Esophagus muscularis mucosa (tissue), 4 donors: ENCODE measurements around the gene POLR3GL. TPM values are rescaled to one million over a fixed set of nuclear protein-coding genes. Genes with fewer than 3 reads are reported as not detected.

ENCODE experiments used
- DNase-seq: peaks from one replicate; pipeline ENCODE4 v3.0.0-alpha.2; 2017; ENCODE audit errors: extremely low spot score
- H3K27ac ChIP-seq, 4 donors: fragments of 200-600 bp; sonication (generic); replicated peaks in 1 of 4; 1 replicate in 3 of 4; 2 replicates in 1 of 4; pipeline ENCODE4 v1.5.1; 2016 to 2019; ENCODE audit warnings: mild to moderate bottlenecking in 1 of 4
- H3K27me3 ChIP-seq, 4 donors: fragments of 200-600 bp; sonication (generic); one replicate each; pipeline versions ENCODE4 v1.5.1 to v1.6.0; 2016 to 2019
- H3K36me3 ChIP-seq, 4 donors: fragments of 200-600 bp; sonication (generic); one replicate each; pipeline ENCODE4 v1.5.1; 2016 to 2019
- H3K4me1 ChIP-seq, 4 donors: fragments of 200-600 bp; sonication (generic); one replicate each; pipeline ENCODE4 v1.5.1; 2016 to 2019
- H3K4me3 ChIP-seq, 4 donors: fragments of 200-600 bp; sonication (generic); 1 replicate in 2 of 4; 2 replicates in 2 of 4; pipeline ENCODE4 v1.5.1; 2016 to 2019; ENCODE audit warnings: mild to moderate bottlenecking in 4 of 4, moderate library complexity in 1 of 4
- H3K9me3 ChIP-seq, 4 donors: fragments of 200-600 bp; sonication (generic); 1 replicate in 3 of 4; 2 replicates in 1 of 4; pipeline ENCODE4 v1.5.1; 2016 to 2019
- EP300 ChIP-seq: sonication (generic); formaldehyde crosslinking; IDR thresholded peaks from one replicate; pipeline ENCODE4 v1.6.1; 2017; ENCODE audit warnings: antibody characterized with exemption
- POLR2A ChIP-seq: fragments of 450-650 bp; IDR thresholded peaks from one replicate; pipeline ENCODE4 v1.6.1; 2017; ENCODE audit warnings: antibody characterized with exemption, moderate library complexity, mild to moderate bottlenecking, low read depth
- POLR2AphosphoS5 ChIP-seq, 2 donors: sonication (generic); formaldehyde crosslinking; IDR thresholded peaks; one replicate each; pipeline ENCODE4 v1.6.1; 2017; ENCODE audit warnings: antibody characterized with exemption in 2 of 2
- WGBS: methylation state at CpG from one replicate; pipeline ENCODE4 v1.1.5; 2018; 5-methylcytosine and 5-hydroxymethylcytosine counted together
- intact Hi-C: fragments of 100-400 bp; cut with DNase I; formaldehyde crosslinking; loops from one replicate; pipeline ENCODE4 v1.15.1; 2023
- total RNA-seq, 4 donors: library from RNA; depleted of rRNA; stranded (reverse); fragments of >200 nt; gene quantifications; one replicate each; pipeline versions ENCODE4 v1.1.0 to v1.2.1, GENCODE V29; 2016
- TF ChIP-seq, protein P1 (sequence below), 3 experiments: fragments of 200-600 bp in 2 of 3; fragments of 450-650 bp in 1 of 3; sonication (generic) in 2 of 3; IDR thresholded peaks; one replicate each; pipeline ENCODE4 v1.5.1; 2017 to 2019; ENCODE audit warnings: antibody characterized with exemption in 3 of 3, mild to moderate bottlenecking in 2 of 3, moderate library complexity in 1 of 3

POLR3GL gene
- total RNA-seq, 4 donors from 2014 or later, result 29.0 to 41.5 (median 35.5) TPM

DNA sequence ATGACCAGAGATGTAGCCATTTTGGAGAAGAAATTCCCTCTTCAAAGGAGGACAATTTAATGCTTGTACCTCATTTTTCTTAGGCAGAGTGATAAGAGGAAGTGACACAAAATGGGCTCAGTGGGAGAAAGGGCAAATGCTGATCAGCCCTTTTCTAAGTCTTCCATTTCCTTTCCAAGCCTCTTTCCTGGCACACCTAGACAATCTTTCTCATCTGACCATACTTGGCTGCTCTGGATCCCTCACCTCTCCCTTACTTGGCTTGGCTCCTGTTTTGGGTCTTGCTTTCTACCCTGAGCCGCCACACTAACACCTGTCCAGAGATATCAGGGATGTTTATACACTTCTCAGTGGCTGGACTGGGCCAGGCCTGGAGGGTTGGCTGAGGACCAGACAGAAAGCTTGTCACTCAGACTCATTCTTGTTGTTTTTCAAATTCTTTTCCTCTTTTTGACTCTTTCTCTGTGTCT lies 18.8 kb downstream of the POLR3GL start:
- intact Hi-C loops, result loop anchor here (2.0 kb wide), 1 partner anchor 16 kb away; no protein-coding TSS in a partner anchor
- TF ChIP-seq, protein P1, sequence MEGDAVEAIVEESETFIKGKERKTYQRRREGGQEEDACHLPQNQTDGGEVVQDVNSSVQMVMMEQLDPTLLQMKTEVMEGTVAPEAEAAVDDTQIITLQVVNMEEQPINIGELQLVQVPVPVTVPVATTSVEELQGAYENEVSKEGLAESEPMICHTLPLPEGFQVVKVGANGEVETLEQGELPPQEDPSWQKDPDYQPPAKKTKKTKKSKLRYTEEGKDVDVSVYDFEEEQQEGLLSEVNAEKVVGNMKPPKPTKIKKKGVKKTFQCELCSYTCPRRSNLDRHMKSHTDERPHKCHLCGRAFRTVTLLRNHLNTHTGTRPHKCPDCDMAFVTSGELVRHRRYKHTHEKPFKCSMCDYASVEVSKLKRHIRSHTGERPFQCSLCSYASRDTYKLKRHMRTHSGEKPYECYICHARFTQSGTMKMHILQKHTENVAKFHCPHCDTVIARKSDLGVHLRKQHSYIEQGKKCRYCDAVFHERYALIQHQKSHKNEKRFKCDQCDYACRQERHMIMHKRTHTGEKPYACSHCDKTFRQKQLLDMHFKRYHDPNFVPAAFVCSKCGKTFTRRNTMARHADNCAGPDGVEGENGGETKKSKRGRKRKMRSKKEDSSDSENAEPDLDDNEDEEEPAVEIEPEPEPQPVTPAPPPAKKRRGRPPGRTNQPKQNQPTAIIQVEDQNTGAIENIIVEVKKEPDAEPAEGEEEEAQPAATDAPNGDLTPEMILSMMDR (IDR thresholded peaks at IDR 0.05), result no peak
- peak in 1 of 2 donors; percentile 82 for TF ChIP-seq POLR2AphosphoS5 (IDR thresholded peaks at IDR 0.05)
- Histone ChIP-seq H3K36me3 (no peaks in the 10 kb centered on the region), H3K27ac (peak overlapping the region; percentile 89 to 96 (median 93)), H3K4me3 (no peak overlapping the region), H3K27me3 (no peaks in the 10 kb centered on the region), H3K9me3 (no peaks in the 10 kb centered on the region), H3K4me1 (peaks cover 80 to 99% (median 94%) of the 10 kb centered on the region in 4 donors)
- 55% methylated on average over 1 of the region's 1 CpG for WGBS
- DNase-seq, result no peak

DNA sequence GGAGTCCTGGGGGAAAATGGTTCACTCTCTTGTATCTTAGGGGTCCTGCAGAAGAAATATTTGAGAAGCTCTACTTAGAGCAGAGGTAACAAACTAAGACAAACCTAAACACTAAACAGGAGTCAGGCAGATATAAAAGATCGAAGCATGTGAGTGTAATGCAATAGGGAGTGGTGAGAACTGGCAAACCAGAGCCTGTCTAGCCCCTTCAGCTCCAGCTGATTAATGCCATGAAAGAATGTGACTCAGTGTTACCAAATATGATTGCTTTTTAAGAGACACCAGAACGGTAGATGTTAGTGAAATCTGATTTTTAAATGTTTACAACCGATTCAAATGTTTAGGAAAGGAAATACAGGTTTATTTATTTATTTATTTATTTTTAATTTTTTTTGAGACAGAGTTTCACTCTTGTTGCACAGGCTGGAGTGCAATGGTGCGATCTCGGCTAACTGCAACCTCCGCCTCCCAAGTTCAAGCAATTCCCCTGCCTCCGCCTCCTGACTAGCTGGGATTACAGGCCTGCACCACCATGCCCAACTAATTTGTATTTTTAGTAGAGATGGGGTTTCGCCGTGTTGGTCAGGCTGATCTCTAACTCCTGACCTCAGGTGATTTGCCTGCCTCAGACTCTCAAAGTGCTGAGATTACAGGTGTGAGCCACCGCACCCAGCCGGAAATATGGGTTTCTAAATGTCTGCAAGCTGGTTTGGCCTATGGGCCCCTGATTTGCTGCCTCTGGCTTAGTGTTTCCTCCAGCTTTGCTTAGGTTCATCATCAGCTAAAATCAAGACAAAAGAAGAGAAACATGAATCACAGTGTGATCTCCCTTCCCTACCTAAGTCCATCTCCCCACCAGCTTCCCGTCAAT lies 19.7 kb downstream of the POLR3GL start:
- TF ChIP-seq POLR2AphosphoS5 (IDR thresholded peaks at IDR 0.05) (no peak), POLR2A (no peak), EP300 (no peak)
- TF ChIP-seq, protein P1 (IDR thresholded peaks at IDR 0.05), result no peak
- Histone ChIP-seq H3K27ac (peak overlapping the region; percentile 89 to 96 (median 93)), H3K27me3 (no peaks in the 10 kb centered on the region), H3K9me3 (no peaks in the 10 kb centered on the region), H3K4me1 (peaks cover 73 to 96% (median 84%) of the 10 kb centered on the region in 4 donors), H3K36me3 (no peaks in the 10 kb centered on the region), H3K4me3 (peak overlapping the region in 2 of 4 donors; percentile 39 to 40)
- intact Hi-C loops, result loop anchor here (2.0 kb wide), 1 partner anchor 15 kb away; no protein-coding TSS in a partner anchor
- no peak for DNase-seq
- 84% methylated on average over 12 of the region's 12 CpGs for WGBS

DNA sequence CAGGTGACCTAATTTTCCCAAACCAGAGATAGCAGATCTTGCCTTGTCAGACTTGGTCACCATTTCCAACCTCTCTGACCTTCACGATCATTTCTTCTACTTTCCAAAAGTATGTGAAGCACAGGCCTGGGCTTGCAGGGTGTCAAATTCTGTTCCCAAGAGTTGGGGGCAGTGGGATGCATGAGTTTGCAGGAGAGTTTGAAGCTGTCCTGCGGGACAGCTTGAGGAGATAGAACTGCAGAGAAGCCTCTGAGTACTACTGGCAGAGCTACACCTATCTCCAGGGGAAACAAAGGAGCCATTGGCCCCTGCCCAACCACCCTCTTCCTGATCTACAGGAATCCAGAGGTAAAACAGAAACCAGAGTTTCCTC lies 20.6 kb downstream of the POLR3GL start:
- H3K27me3 ChIP-seq, result no peaks in the 10 kb centered on the region
- no peaks in the 10 kb centered on the region for H3K36me3 ChIP-seq
- no peak for DNase-seq
- peak overlapping the region; percentile 89 to 96 (median 93) for H3K27ac ChIP-seq
- peaks cover 68 to 88% (median 78%) of the 10 kb centered on the region in 4 donors for H3K4me1 ChIP-seq
- intact Hi-C loops, result no loop called here
- 38% methylated on average over 2 of the region's 2 CpGs for WGBS
- peak overlapping the region; percentile 26 to 40 (median 38) for H3K4me3 ChIP-seq
- TF ChIP-seq POLR2AphosphoS5 (IDR thresholded peaks at IDR 0.05) (no peak), POLR2A (no peak), EP300 (no peak)
- TF ChIP-seq, protein P1 (IDR thresholded peaks at IDR 0.05), result no peak
- no peaks in the 10 kb centered on the region for H3K9me3 ChIP-seq

DNA sequence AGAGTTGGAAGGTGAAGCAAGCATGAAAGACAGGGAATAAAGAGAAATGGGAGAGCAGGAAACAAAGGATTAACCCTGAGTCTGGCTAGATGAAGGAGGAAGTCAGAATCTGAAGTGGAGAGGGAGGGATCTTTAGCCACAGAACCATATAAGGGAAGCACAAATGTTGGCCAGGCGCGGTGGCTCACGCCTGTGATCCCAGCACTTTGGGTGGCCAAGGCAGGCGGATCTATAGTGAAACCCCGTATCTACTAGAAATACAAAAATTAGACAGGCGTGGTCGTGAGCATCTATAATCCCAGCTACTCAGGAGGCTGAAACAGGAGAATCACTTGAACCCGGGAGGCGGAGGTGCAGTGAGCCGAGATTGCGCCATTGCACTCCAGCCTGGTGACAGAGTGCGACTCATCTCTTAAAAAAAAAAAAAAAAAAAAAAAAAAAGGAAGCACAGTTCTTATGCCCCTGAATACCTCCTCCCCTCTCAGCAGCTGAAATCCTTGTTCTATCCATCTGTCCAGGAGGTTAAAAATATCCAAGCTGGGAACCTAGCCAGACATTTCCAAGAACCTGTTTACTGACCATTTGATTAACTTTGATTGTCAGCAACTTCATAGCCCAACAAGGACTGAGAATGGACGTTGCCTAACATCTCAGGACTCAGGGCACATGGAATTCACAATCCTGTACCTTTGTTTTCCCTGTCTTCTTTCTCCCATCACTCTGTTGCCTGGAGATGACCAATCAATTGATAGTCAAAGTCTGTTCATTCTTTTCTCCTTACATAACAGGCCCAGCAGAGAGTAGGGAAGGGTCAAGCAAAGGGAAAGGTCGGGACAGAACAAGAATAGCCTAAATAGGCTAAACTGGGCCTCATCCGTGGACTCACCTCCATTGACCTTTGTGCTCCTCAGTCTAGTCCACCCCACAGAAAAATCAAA lies 21.3 kb downstream of the POLR3GL start:
- peak overlapping the region; percentile 26 to 40 (median 38) for H3K4me3 ChIP-seq
- peak overlapping the region; percentile 89 to 96 (median 93) for H3K27ac ChIP-seq
- no peak for DNase-seq
- H3K4me1 ChIP-seq, result peaks cover 68 to 88% (median 78%) of the 10 kb centered on the region in 4 donors
- WGBS, result 33% methylated on average over 15 of the region's 15 CpGs
- intact Hi-C loops, result no loop called here
- TF ChIP-seq EP300, result no peak
- TF ChIP-seq POLR2AphosphoS5 (IDR thresholded peaks at IDR 0.05), result peak in 1 of 2 donors; percentile 52
- TF ChIP-seq, protein P1 (IDR thresholded peaks at IDR 0.05), result no peak
- no peak for TF ChIP-seq POLR2A
- H3K27me3 ChIP-seq, result no peaks in the 10 kb centered on the region
- no peaks in the 10 kb centered on the region for H3K36me3 ChIP-seq
- H3K9me3 ChIP-seq, result no peaks in the 10 kb centered on the region
